ENCODE measurements around the gene ERCC6. TPM values are rescaled to one million over a fixed set of nuclear protein-coding genes. Genes with fewer than 3 reads are reported as not detected.

The ERCC6 gene
- 31.0 TPM for total RNA-seq

- peak; percentile 98 for DNase-seq (ENCODE audit: low spot score)
Observed at GRCh38 chr10:49538381-49539319, at the start of gene ERCC6. Gene ERCC6, minus strand, starts transcription at chr10:49539121.

- no peak for DNase-seq (ENCODE audit: low spot score)
Observed at GRCh38 chr10:49587981-49588380, 49.1 kb upstream of the ERCC6 start.

- no peak for DNase-seq (ENCODE audit: low spot score)
Observed at GRCh38 chr10:49585387-49585786, 46.5 kb upstream of the ERCC6 start.

- no peak for DNase-seq (ENCODE audit: low spot score)
Observed at GRCh38 chr10:49579621-49580020, 40.7 kb upstream of the ERCC6 start.

GRCh38 chr10:49578392-49578791, 39.5 kb upstream of the ERCC6 start:
- DNase-seq (ENCODE audit: low spot score): no peak

GRCh38 chr10:49577182-49577925, 38.4 kb upstream of the ERCC6 start:
- no peak for DNase-seq (ENCODE audit: low spot score)

- DNase-seq (ENCODE audit: low spot score): no peak
Observed at GRCh38 chr10:49575489-49576072, 36.7 kb upstream of the ERCC6 start.

GRCh38 chr10:49572594-49573114, 33.7 kb upstream of the ERCC6 start:
- DNase-seq (ENCODE audit: low spot score): no peak

GRCh38 chr10:49571388-49571787, 32.5 kb upstream of the ERCC6 start:
- no peak for DNase-seq (ENCODE audit: low spot score)

GRCh38 chr10:49569031-49569631, 30.2 kb upstream of the ERCC6 start:
- DNase-seq (ENCODE audit: low spot score): no peak

- no peak for DNase-seq (ENCODE audit: low spot score)
Observed at GRCh38 chr10:49568235-49568634, 29.3 kb upstream of the ERCC6 start.

- DNase-seq (ENCODE audit: low spot score): no peak
Observed at GRCh38 chr10:49567810-49568209, 28.9 kb upstream of the ERCC6 start.

- no peak for DNase-seq (ENCODE audit: low spot score)
Observed at GRCh38 chr10:49564461-49565009, 25.6 kb upstream of the ERCC6 start.

- DNase-seq (ENCODE audit: low spot score): no peak
Observed at GRCh38 chr10:49562893-49563292, 24.0 kb upstream of the ERCC6 start.

GRCh38 chr10:49560526-49560925, 21.6 kb upstream of the ERCC6 start:
- DNase-seq (ENCODE audit: low spot score): no peak

- DNase-seq (ENCODE audit: low spot score): no peak
Observed at GRCh38 chr10:49559476-49559875, 20.6 kb upstream of the ERCC6 start.

- DNase-seq (ENCODE audit: low spot score): no peak
Observed at GRCh38 chr10:49558190-49558589, 19.3 kb upstream of the ERCC6 start.

- DNase-seq (ENCODE audit: low spot score): no peak
Observed at GRCh38 chr10:49557681-49558080, 18.8 kb upstream of the ERCC6 start.

- no peak for DNase-seq (ENCODE audit: low spot score)
Observed at GRCh38 chr10:49556723-49557122, 17.8 kb upstream of the ERCC6 start.

GRCh38 chr10:49552277-49552676, 13.4 kb upstream of the ERCC6 start:
- DNase-seq (ENCODE audit: low spot score): no peak

- DNase-seq (ENCODE audit: low spot score): no peak
Observed at GRCh38 chr10:49550563-49550962, 11.6 kb upstream of the ERCC6 start.
